ENCODE results near the gene HDHD3.
"Not testable (repeated sequence)": the region's sequence is repeated elsewhere in the genome, so short reads cannot be mapped to it uniquely, and the experiment has no call there.

HDHD3 gene

GRCh38 chr9:113376634-113377567 lies at the start of gene HDHD3:
HDHD3 (minus strand) TSS chr9:113376986; CDS start chr9:113374354, 2,632 bp downstream.
- DNase-seq = peak; percentile 89

GRCh38 chr9:113425072-113425471 lies 48.3 kb upstream of the HDHD3 start:
- no peak for DNase-seq

- no peak for DNase-seq
These were observed 44.9 kb upstream of the HDHD3 start for GRCh38 chr9:113421726-113422125.

- DNase-seq = no peak
These were observed 40.6 kb upstream of the HDHD3 start for GRCh38 chr9:113417370-113417769.

- no peak for DNase-seq
These were observed 39.4 kb upstream of the HDHD3 start for GRCh38 chr9:113416149-113416721.

- peak; percentile 98 for DNase-seq
These were observed 33.5 kb upstream of the HDHD3 start, which contains the start of the genes C9orf43 and POLE3 for GRCh38 chr9:113410207-113410864. C9orf43 (plus strand) TSS chr9:113410747; CDS start chr9:113413494, 2,747 bp downstream. POLE3 (minus strand) TSS chr9:113410675; CDS start chr9:113410293, 382 bp downstream.

- DNase-seq = no peak
These were observed 33.1 kb upstream of the HDHD3 start for GRCh38 chr9:113409883-113410206.

- DNase-seq = peak; percentile 3
These were observed 32.7 kb upstream of the HDHD3 start for GRCh38 chr9:113409481-113409880.

- peak; percentile 56 for DNase-seq
These were observed 30.2 kb upstream of the HDHD3 start for GRCh38 chr9:113406873-113407511.

GRCh38 chr9:113406353-113406752 lies 29.6 kb upstream of the HDHD3 start:
- DNase-seq = not testable (repeated sequence)

- no peak for DNase-seq
These were observed 26.9 kb upstream of the HDHD3 start for GRCh38 chr9:113403646-113404045.

- DNase-seq = peak; percentile 98
These were observed 24.4 kb upstream of the HDHD3 start, which contains the start of gene ALAD for GRCh38 chr9:113401027-113401792. ALAD (minus strand) TSS chr9:113401284; CDS start chr9:113393559, 7,725 bp downstream.

GRCh38 chr9:113399646-113400200 lies 22.9 kb upstream of the HDHD3 start:
- DNase-seq = no peak

GRCh38 chr9:113398796-113399195 lies 22.0 kb upstream of the HDHD3 start:
- DNase-seq = no peak

GRCh38 chr9:113397203-113397631 lies 20.4 kb upstream of the HDHD3 start:
- DNase-seq = no peak

- DNase-seq = no peak
These were observed 18.4 kb upstream of the HDHD3 start for GRCh38 chr9:113395000-113395861.

GRCh38 chr9:113393281-113393680 lies 16.5 kb upstream of the HDHD3 start:
- DNase-seq = no peak

- DNase-seq = no peak
These were observed 15.1 kb upstream of the HDHD3 start for GRCh38 chr9:113391917-113392316.

GRCh38 chr9:113390192-113390960 lies 13.6 kb upstream of the HDHD3 start:
- no peak for DNase-seq

- no peak for DNase-seq
These were observed 12.7 kb upstream of the HDHD3 start for GRCh38 chr9:113389451-113389850.

All from retina (tissue), 1 donor.